ENCODE data around the gene ZNF326.

The ZNF326 gene

DNA sequence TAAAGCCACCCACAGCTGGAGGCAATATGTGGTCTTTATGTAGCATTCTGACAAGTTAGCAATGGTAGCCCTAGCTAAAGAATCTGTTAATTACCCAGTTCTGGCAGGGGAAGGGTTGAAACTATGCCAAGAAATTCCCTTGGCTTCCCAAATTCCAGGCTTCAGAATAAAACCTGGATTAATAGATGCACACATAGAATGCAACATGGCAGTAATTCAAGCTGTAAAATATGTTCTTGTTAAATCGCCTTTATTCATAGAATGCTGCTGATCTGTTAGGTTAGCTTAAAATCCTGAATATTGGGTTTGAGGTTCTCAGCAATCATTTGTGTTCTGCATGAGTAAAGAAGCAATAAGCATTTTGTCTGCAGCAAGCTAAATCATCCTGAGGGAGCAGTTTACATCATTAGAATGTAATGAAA lies 80.1 kb downstream of the ZNF326 start:
- no peak for ATAC-seq (replicated peaks; ENCODE audit: extremely low read depth, poor library complexity, severe bottlenecking)
- no peaks in the 10 kb centered on the region for H3K36me3 Mint-ChIP-seq (ENCODE audit: insufficient read depth)
- H3K4me3 Mint-ChIP-seq = no peak overlapping the region
- peaks cover 37% of the 10 kb centered on the region for H3K27me3 Mint-ChIP-seq
- no peak for DNase-seq (ENCODE audit: low spot score in 2 of 2)
- no peak overlapping the region for H3K27ac Mint-ChIP-seq (ENCODE audit: low read depth)
- H3K9me3 Mint-ChIP-seq = no peaks in the 10 kb centered on the region
- H3K4me1 Mint-ChIP-seq = no peaks in the 10 kb centered on the region

DNA sequence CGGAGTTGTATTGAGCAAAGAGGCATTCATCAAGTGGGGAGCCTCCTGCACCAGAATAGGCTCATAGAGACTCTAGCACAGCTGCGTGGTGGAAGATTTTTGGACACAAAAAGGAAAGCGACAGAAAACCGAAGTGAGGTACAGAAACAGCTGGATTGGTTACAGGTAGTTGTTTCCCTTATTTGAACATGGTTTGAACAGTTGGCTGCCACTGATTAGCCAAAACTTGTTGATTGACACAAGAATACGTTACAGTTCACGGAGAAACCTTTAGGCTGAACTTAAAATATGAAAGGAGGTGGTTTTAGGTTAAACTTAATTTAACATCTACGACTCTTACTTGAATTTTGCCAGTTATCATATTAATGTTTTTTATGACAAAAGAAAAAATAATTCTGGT lies 89.1 kb downstream of the ZNF326 start:
- no peak overlapping the region for H3K4me3 Mint-ChIP-seq
- H3K27me3 Mint-ChIP-seq = peaks cover 78% of the 10 kb centered on the region
- no peak overlapping the region for H3K27ac Mint-ChIP-seq (ENCODE audit: low read depth)
- no peaks in the 10 kb centered on the region for H3K9me3 Mint-ChIP-seq
- H3K36me3 Mint-ChIP-seq (ENCODE audit: insufficient read depth) = no peaks in the 10 kb centered on the region
- ATAC-seq (replicated peaks; ENCODE audit: extremely low read depth, poor library complexity, severe bottlenecking) (no peak), DNase-seq (ENCODE audit: low spot score in 2 of 2) (no peak)
- no peaks in the 10 kb centered on the region for H3K4me1 Mint-ChIP-seq
